HepG2 (cell line): ENCODE data around the gene TRIM59. TPM values are rescaled to one million over a fixed set of nuclear protein-coding genes. Genes with fewer than 3 reads are reported as not detected.

Experiments
- ATAC-seq: fragments of 200-7000 bp; cut with Tn5 transposase; 3 replicates; pipeline ENCODE4 v1.9.1; 2020; ENCODE audit warnings: mild to moderate bottlenecking, moderate library complexity
- BruUV-seq: library from RNA; stranded (reverse); fragments of 400-500 nt; replicated peaks from 2 replicates; lab custom pipeline; 2021; lab: Mats Ljungman, UMichigan
- CTCF ChIA-PET: fragments of 300-600 bp; formaldehyde crosslinking; extraction: SDS; loops from one replicate; lab custom pipeline; 2021; ENCODE audit warnings: low total read pairs, inconsistent platforms, low intra/inter-chr PET ratio; lab: Yijun Ruan, JAX
- POLR2A ChIA-PET: fragments of 350-600 bp; sonication (Branson Sonifier 250); formaldehyde crosslinking; loops from one replicate; lab custom pipeline; 2020; ENCODE audit warnings: antibody characterized with exemption, inconsistent platforms; lab: Yijun Ruan, JAX
- DNase-seq: peaks from one replicate; pipeline ENCODE4 v3.0.0-alpha.2; 2015; ENCODE audit warnings: low spot score
- FAIRE-seq: peaks from 3 replicates; lab custom pipeline; 2011; peaks lifted over from hg19 to GRCh38; lab: Jason Lieb, UNC
- H2AFZ ChIP-seq: one replicate; pipeline ENCODE4 v1.6.1; 2011; ENCODE audit warnings: low read length, inconsistent platforms
- H3K27ac ChIP-seq: fragments of 300-600 bp; 3 replicates; pipeline ENCODE4 v1.8.0; 2011; ENCODE audit warnings: mixed run types, mild to moderate bottlenecking, mixed read lengths, low read length, inconsistent platforms; ENCODE audit not compliant: insufficient read depth; ENCODE audit errors: extremely low read length
- H3K27me3 ChIP-seq, 2 experiments: fragments of 200-600 bp in 1 of 2; 2 replicates in 1 of 2; 3 replicates in 1 of 2; pipeline versions ENCODE4 v1.6.0 to v1.8.0; 2011; ENCODE audit warnings: low read length in 2 of 2, mild to moderate bottlenecking in 2 of 2, moderate library complexity in 2 of 2, inconsistent platforms in 1 of 2; ENCODE audit not compliant: insufficient read depth in 2 of 2, control insufficient read depth in 1 of 2
- H3K36me3 ChIP-seq, 2 experiments: fragments of 200-600 bp in 1 of 2; replicated peaks in 1 of 2; 2 replicates in 1 of 2; 3 replicates in 1 of 2; pipeline versions ENCODE4 v1.5.1 to v1.8.0; 2011; ENCODE audit warnings: low read length in 2 of 2, inconsistent platforms in 1 of 2; ENCODE audit not compliant: insufficient read depth in 2 of 2, control insufficient read depth in 1 of 2
- H3K4me1 ChIP-seq: 2 replicates; pipeline ENCODE4 v1.5.1; 2012; ENCODE audit warnings: low read length, inconsistent platforms; ENCODE audit not compliant: insufficient read depth
- H3K4me2 ChIP-seq: 2 replicates; pipeline ENCODE4 v1.6.0; 2011; ENCODE audit warnings: low read depth, low read length, inconsistent platforms
- H3K4me3 ChIP-seq, 3 experiments: fragments of 200-600 bp in 1 of 3; sonication (generic), shearing (Covaris generic) in 1 of 3; replicated peaks in 1 of 3; 2 replicates each; pipeline ENCODE4 v1.5.1; 2011 to 2016; ENCODE audit warnings: low read length in 3 of 3, inconsistent platforms in 2 of 3, low read depth in 2 of 3, mild to moderate bottlenecking in 2 of 3, control low read depth in 1 of 3, mixed read lengths in 1 of 3; ENCODE audit not compliant: insufficient read depth in 1 of 3
- H3K79me2 ChIP-seq: one replicate; pipeline ENCODE4 v1.6.1; 2011; ENCODE audit warnings: low read length, inconsistent platforms; ENCODE audit not compliant: insufficient read depth
- H3K9ac ChIP-seq: 2 replicates; pipeline ENCODE4 v1.6.0; 2011; ENCODE audit warnings: mild to moderate bottlenecking, low read depth, low read length, inconsistent platforms; ENCODE audit not compliant: insufficient read depth
- H3K9me3 ChIP-seq: 2 replicates; pipeline ENCODE4 v1.5.1; 2012; ENCODE audit warnings: mild to moderate bottlenecking, low read length
- H4K20me1 ChIP-seq: 2 replicates; pipeline ENCODE4 v1.6.0; 2011; ENCODE audit warnings: inconsistent platforms, mild to moderate bottlenecking, low read length, moderate library complexity; ENCODE audit not compliant: insufficient read depth
- CERS6 ChIP-seq: sonication (generic); formaldehyde crosslinking; IDR thresholded peaks from 2 replicates; pipeline ENCODE4 v1.5.0; 2020; ENCODE audit warnings: missing genetic modification reagents
- KDM3A ChIP-seq: IDR thresholded peaks from 2 replicates; pipeline ENCODE4 v1.6.1; 2018; ENCODE audit warnings: low read depth, missing compliant biosample characterization
- KLF6 ChIP-seq: IDR thresholded peaks from 2 replicates; pipeline ENCODE4 v1.8.0; 2016; ENCODE audit warnings: missing biosample characterization, missing genetic modification reagents
- PBX3 ChIP-seq: sonication (generic); formaldehyde crosslinking; IDR thresholded peaks from 2 replicates; pipeline ENCODE4 v1.8.1; 2023; ENCODE audit warnings: missing genetic modification reagents, inconsistent platforms, borderline replicate concordance
- PLRG1 ChIP-seq: fragments of 450-650 bp; conservative IDR thresholded peaks from 2 replicates; pipeline ENCODE4 v1.6.1; 2016
- SP4 ChIP-seq: sonication (generic); formaldehyde crosslinking; IDR thresholded peaks from 2 replicates; pipeline ENCODE4 v1.8.1; 2023; ENCODE audit warnings: mild to moderate bottlenecking, missing genetic modification reagents
- TEF ChIP-seq: sonication (generic); formaldehyde crosslinking; IDR thresholded peaks from 2 replicates; pipeline ENCODE4 v1.5.0; 2020; ENCODE audit warnings: missing genetic modification reagents
- XBP1 ChIP-seq: sonication (generic); formaldehyde crosslinking; IDR thresholded peaks from 2 replicates; pipeline ENCODE4 v1.5.0; 2020; ENCODE audit warnings: missing genetic modification reagents
- ZBED4 ChIP-seq: sonication (generic); formaldehyde crosslinking; IDR thresholded peaks from 2 replicates; pipeline ENCODE4 v1.4.0; 2020; ENCODE audit warnings: missing genetic modification reagents, borderline replicate concordance
- ZKSCAN5 ChIP-seq: sonication (generic); formaldehyde crosslinking; IDR thresholded peaks from 2 replicates; pipeline ENCODE4 v1.5.1; 2020; ENCODE audit warnings: mild to moderate bottlenecking, missing genetic modification reagents
- ZNF354B ChIP-seq: sonication (generic); formaldehyde crosslinking; IDR thresholded peaks from 2 replicates; pipeline ENCODE4 v1.8.0; 2022; ENCODE audit warnings: mild to moderate bottlenecking, missing genetic modification reagents
- ZNF703 ChIP-seq: sonication (generic); formaldehyde crosslinking; IDR thresholded peaks from 2 replicates; pipeline ENCODE4 v1.5.1; 2020; ENCODE audit warnings: missing genetic modification reagents, mild to moderate bottlenecking, moderate library complexity, borderline replicate concordance
- WGBS: methylation state at CpG from one replicate; pipeline ENCODE4 v1.1.6; 2017; ENCODE audit warnings: low lambda C conversion rate; 5-methylcytosine and 5-hydroxymethylcytosine counted together
- in situ Hi-C: cut with HindIII; loops from 2 replicates; pipeline ENCODE4 v1.10.0; 2017; ENCODE audit warnings: low pct_unique_long_range_greater_than_20kb; ENCODE audit not compliant: extremely low pct_ligation_motif_present
- intact Hi-C: fragments of 100-400 bp; cut with micrococcal nuclease; formaldehyde crosslinking; loops from one replicate; pipeline ENCODE4 v1.10.0; 2022; ENCODE audit not compliant: unreplicated experiment
- polyA plus RNA-seq, 8 experiments: library from polyadenylated mRNA; depleted of rRNA in 3 of 8; stranded (reverse) in 7 of 8; unstranded in 1 of 8; fragments of >200 nt; fragmentation: Illumina TruSeq in 4 of 8; extraction: Trizol in 4 of 8; gene quantifications; 2 replicates each; pipeline versions ENCODE4 v1.2.1 to v1.2.3, GENCODE V29; 2011 to 2016; ENCODE audit warnings: low read depth in 4 of 8, missing spikeins in 1 of 8, mixed read lengths in 1 of 8; ENCODE audit not compliant: insufficient read depth in 1 of 8
- total RNA-seq, 5 experiments: library from RNA; depleted of rRNA; stranded (reverse); fragments of >200 nt; fragmentation: Illumina TruSeq; extraction: Trizol; gene quantifications; 2 replicates each; pipeline ENCODE4 v1.2.3, GENCODE V29; 2016; ENCODE audit warnings: low read depth in 1 of 5

The TRIM59 gene
- total and polyA plus RNA-seq, 2 of the 13 experiments (the other 11 are each of a cell fraction or from before 2014, with no cell fraction given): 1.3 to 3.2 TPM

- H3K4me1 ChIP-seq: peaks cover 16% of the 10 kb centered on the region
- intact Hi-C loops: no loop called here
- FAIRE-seq: no peak
- ChIA-PET POLR2A (no interaction called here), CTCF (no interaction called here)
- no peak overlapping the region for H3K27ac ChIP-seq
- no peak overlapping the region for H2AFZ ChIP-seq
- no peak overlapping the region for H3K9ac ChIP-seq
- H3K4me2 ChIP-seq: no peak overlapping the region
- no peak overlapping the region for H3K4me3 ChIP-seq
- H3K27me3 ChIP-seq: no peaks in the 10 kb centered on the region
- 93% methylated on average over 3 of the region's 3 CpGs for WGBS
- no peaks in the 10 kb centered on the region for H3K36me3 ChIP-seq
- H3K79me2 ChIP-seq: peaks cover 18% of the 10 kb centered on the region
- no peaks in the 10 kb centered on the region for H3K9me3 ChIP-seq
- TF ChIP-seq ZKSCAN5 (CRISPR knock-in tag): no peak
- no peak for TF ChIP-seq KDM3A
- no peak for TF ChIP-seq PLRG1
- no peak for TF ChIP-seq KLF6
- no peak for TF ChIP-seq ZBED4 (CRISPR knock-in tag)
- TF ChIP-seq SP4 (CRISPR knock-in tag): no peak
- no peak for TF ChIP-seq ZNF354B (CRISPR knock-in tag)
- no peak for TF ChIP-seq XBP1 (CRISPR knock-in tag)
- TF ChIP-seq PBX3 (CRISPR knock-in tag): no peak
- TF ChIP-seq TEF (CRISPR knock-in tag): no peak
- TF ChIP-seq ZNF703 (CRISPR knock-in tag): no peak
- TF ChIP-seq CERS6 (CRISPR knock-in tag): no peak
- ATAC-seq: no peak
- BruUV-seq: no TSS peak
- H4K20me1 ChIP-seq: no peaks in the 10 kb centered on the region
- DNase-seq: no peak
- in situ Hi-C loops: no loop called here
These were observed 55.6 kb downstream of the TRIM59 start for GRCh38 chr3:160394009-160394392.
